GM12892 (cell line): ENCODE data around the gene MB21D2.

Source experiments
- POLR2A ChIP-seq: IDR thresholded peaks from 2 replicates; pipeline ENCODE4 v1.6.1; 2011; ENCODE audit warnings: low read depth, low read length, control low read depth
- POLR2AphosphoS5 ChIP-seq: IDR thresholded peaks from 2 replicates; pipeline ENCODE4 v1.6.1; 2011; ENCODE audit warnings: low read depth, low read length, control low read depth

DNA sequence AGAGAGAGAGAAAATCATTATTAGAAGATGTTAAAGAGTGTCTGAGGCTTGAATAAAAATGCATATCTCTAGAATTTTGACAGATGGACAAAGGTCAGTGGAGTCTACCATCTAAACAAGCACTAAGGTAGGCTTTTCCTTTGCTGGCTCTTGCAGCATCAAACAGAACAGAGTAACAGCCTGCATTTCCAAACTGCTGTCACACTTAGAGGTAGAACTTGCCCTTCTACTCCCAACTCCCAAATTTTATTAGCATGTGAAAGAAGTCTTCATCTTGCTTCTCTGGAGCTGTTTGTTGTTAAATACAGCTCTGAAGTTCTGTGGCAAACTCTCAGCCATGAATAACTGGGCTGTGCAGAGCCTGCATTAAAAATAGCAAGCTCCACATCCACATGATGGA is 4.1 kb upstream of the MB21D2 start:
- TF ChIP-seq POLR2A (no peak), POLR2AphosphoS5 (no peak)
